SK-N-SH (cell line): Measurements from ENCODE around the gene SUCLG2. TPM values are rescaled to one million over a fixed set of nuclear protein-coding genes. Genes with fewer than 3 reads are reported as not detected.

Experiments used
- CTCF ChIA-PET: fragments of 300-600, 350-600 bp; formaldehyde crosslinking; extraction: SDS; loops from one replicate; lab custom pipeline; 2021; lab: Yijun Ruan, JAX
- POLR2A ChIA-PET: fragments of 350-600 bp; sonication (Branson Sonifier 250); formaldehyde crosslinking; extraction: SDS; loops from one replicate; lab custom pipeline; 2020; ENCODE audit warnings: antibody characterized with exemption, inconsistent platforms; lab: Yijun Ruan, JAX
- DNase-seq: peaks from one replicate; pipeline ENCODE4 v3.0.0; 2012
- H2AFZ ChIP-seq: fragments of 200-600 bp; sonication (generic); 2 replicates; pipeline ENCODE4 v1.8.1; 2016; ENCODE audit warnings: antibody characterized with exemption, mild to moderate bottlenecking, low read depth
- H3F3A ChIP-seq: fragments of 200-600 bp; sonication (generic); replicated peaks from 2 replicates; pipeline ENCODE3; 2016; ENCODE audit warnings: antibody characterized with exemption, mild to moderate bottlenecking; ENCODE audit not compliant: insufficient read depth
- H3K27ac ChIP-seq, 2 experiments: fragments of 200-500 bp in 1 of 2; fragments of 200-600 bp in 1 of 2; sonication (Bioruptor generic) in 1 of 2; sonication (generic), shearing (Covaris generic) in 1 of 2; 2 replicates each; pipeline versions ENCODE4 v1.5.1 to v1.6.1; 2014 to 2016; ENCODE audit warnings: low read depth in 2 of 2, inconsistent platforms in 1 of 2, low read length in 1 of 2, mild to moderate bottlenecking in 1 of 2, mixed read lengths in 1 of 2
- H3K27me3 ChIP-seq: fragments of 200-600 bp; sonication (generic), shearing (Covaris generic); 2 replicates; pipeline ENCODE4 v1.6.1; 2016; ENCODE audit warnings: mixed run types; ENCODE audit not compliant: insufficient read depth
- H3K36me3 ChIP-seq, 2 experiments: fragments of 200-500 bp in 1 of 2; fragments of 200-600 bp in 1 of 2; sonication (Bioruptor generic) in 1 of 2; sonication (generic) in 1 of 2; replicated peaks in 1 of 2; 2 replicates each; pipeline versions ENCODE3 to v1.5.1; 2014 to 2016; ENCODE audit warnings: low read length in 1 of 2, mild to moderate bottlenecking in 1 of 2; ENCODE audit not compliant: insufficient read depth in 2 of 2, control insufficient read depth in 1 of 2
- H3K4me1 ChIP-seq, 2 experiments: fragments of 200-500 bp in 1 of 2; fragments of 200-600 bp in 1 of 2; sonication (Bioruptor generic) in 1 of 2; sonication (generic), shearing (Covaris generic) in 1 of 2; 2 replicates each; pipeline versions ENCODE4 v1.5.1 to v1.6.1; 2014 to 2016; ENCODE audit warnings: low read depth in 1 of 2, low read length in 1 of 2, mixed run types in 1 of 2; ENCODE audit not compliant: insufficient read depth in 2 of 2, control insufficient read depth in 1 of 2
- H3K4me2 ChIP-seq: fragments of 200-600 bp; sonication (generic), shearing (Covaris generic); 2 replicates; pipeline ENCODE4 v1.6.1; 2017; ENCODE audit warnings: mixed run types
- H3K4me3 ChIP-seq, 2 experiments: fragments of 200-500 bp in 1 of 2; fragments of 200-600 bp in 1 of 2; sonication (Bioruptor generic) in 1 of 2; sonication (generic), shearing (Covaris generic) in 1 of 2; 2 replicates each; pipeline versions ENCODE4 v1.5.1 to v1.8.1; 2014 to 2016; ENCODE audit warnings: low read depth in 2 of 2, inconsistent platforms in 1 of 2, low read length in 1 of 2, mild to moderate bottlenecking in 1 of 2, mixed read lengths in 1 of 2, moderate library complexity in 1 of 2
- H3K79me2 ChIP-seq: fragments of 200-600 bp; sonication (generic); 2 replicates; pipeline ENCODE4 v1.8.1; 2017; ENCODE audit warnings: mild to moderate bottlenecking; ENCODE audit not compliant: insufficient read depth
- H3K9ac ChIP-seq: fragments of 200-600 bp; sonication (generic); 2 replicates; pipeline ENCODE4 v1.6.1; 2017; ENCODE audit warnings: mixed run types
- H3K9me2 ChIP-seq: fragments of 200-600 bp; sonication (generic); 2 replicates; pipeline ENCODE4 v1.6.1; 2017; ENCODE audit warnings: mixed run types
- H3K9me3 ChIP-seq: fragments of 200-600 bp; sonication (generic); 2 replicates; pipeline ENCODE4 v1.6.1; 2017; ENCODE audit warnings: mixed run types, mild to moderate bottlenecking, moderate library complexity
- H4K20me1 ChIP-seq: fragments of 200-600 bp; sonication (generic); 2 replicates; pipeline ENCODE4 v1.6.1; 2017; ENCODE audit warnings: mild to moderate bottlenecking, mixed run types; ENCODE audit not compliant: insufficient read depth
- ELF1 ChIP-seq: IDR thresholded peaks from 2 replicates; pipeline ENCODE4 v1.4.0; 2012
- EZH2phosphoT487 ChIP-seq: fragments of 200-600 bp; sonication (generic); IDR thresholded peaks from 2 replicates; pipeline ENCODE4 v1.6.1; 2017; ENCODE audit warnings: low read depth, mixed run types, mild to moderate bottlenecking, antibody characterized with exemption, moderate library complexity, borderline replicate concordance
- FOSL2 ChIP-seq: IDR thresholded peaks from 2 replicates; pipeline ENCODE4 v1.4.0; 2012; ENCODE audit warnings: low read depth, mild to moderate bottlenecking, moderate library complexity, borderline replicate concordance
- GATA2 ChIP-seq: sonication (generic); formaldehyde crosslinking; IDR thresholded peaks from 2 replicates; pipeline ENCODE4 v1.5.0; 2020; ENCODE audit warnings: mild to moderate bottlenecking, missing genetic modification reagents
- IRF3 ChIP-seq: fragments of 150-350 bp; IDR thresholded peaks from 2 replicates; pipeline ENCODE4 v1.6.1; 2016; ENCODE audit warnings: mild to moderate bottlenecking, low read depth, low read length
- MAX ChIP-seq: IDR thresholded peaks from 2 replicates; pipeline ENCODE4 v1.4.0; 2012; ENCODE audit warnings: low read depth
- MXI1 ChIP-seq: IDR thresholded peaks from 2 replicates; pipeline ENCODE4 v1.6.1; 2012; ENCODE audit warnings: mild to moderate bottlenecking, low read depth, low read length, improper control_type of control experiment
- RAD21 ChIP-seq: IDR thresholded peaks from 2 replicates; pipeline ENCODE4 v1.6.1; 2012; ENCODE audit warnings: mild to moderate bottlenecking, low read length
- RFX5 ChIP-seq: IDR thresholded peaks from 2 replicates; pipeline ENCODE4 v1.6.1; 2012; ENCODE audit warnings: mild to moderate bottlenecking, improper control_type of control experiment, low read length
- RXRA ChIP-seq: IDR thresholded peaks from 2 replicates; pipeline ENCODE4 v1.4.0; 2012; ENCODE audit warnings: low read depth, mild to moderate bottlenecking, borderline replicate concordance
- USF2 ChIP-seq: fragments of 150-350 bp; IDR thresholded peaks from 2 replicates; pipeline ENCODE4 v1.6.1; 2017; ENCODE audit warnings: antibody characterized with exemption, low read length, low read depth, borderline replicate concordance
- YY1 ChIP-seq: IDR thresholded peaks from 2 replicates; pipeline ENCODE4 v1.4.0; 2012; ENCODE audit warnings: low read depth, mild to moderate bottlenecking
- WGBS: methylation state at CpG from one replicate; pipeline ENCODE4 v1.1.6; 2017; ENCODE audit warnings: low lambda C conversion rate; 5-methylcytosine and 5-hydroxymethylcytosine counted together
- polyA plus RNA-seq, 3 experiments: library from polyadenylated mRNA; depleted of rRNA; stranded (reverse); fragments of >200 nt; gene quantifications; 2 replicates each; pipeline ENCODE4 v1.2.3, GENCODE V29; 2012
- TF ChIP-seq, protein P1 (sequence below): IDR thresholded peaks from 2 replicates; pipeline ENCODE4 v1.4.0; 2012; ENCODE audit warnings: low read depth, borderline replicate concordance
- TF ChIP-seq, protein P2 (sequence below): IDR thresholded peaks from 2 replicates; pipeline ENCODE4; 2012

SUCLG2 gene
- polyA plus RNA-seq, 1 of the 3 experiments (the other 2 are of a cell fraction): 20.2 TPM

- Histone ChIP-seq H2AFZ (no peak overlapping the region), H3K9me2 (no peaks in the 10 kb centered on the region), H3K36me3 (peaks cover 12 to 13% of the 10 kb centered on the region in 2 experiments), H3K9me3 (no peaks in the 10 kb centered on the region), H3K79me2 (no peaks in the 10 kb centered on the region), H3K27ac (no peak overlapping the region), H4K20me1 (no peaks in the 10 kb centered on the region), H3K27me3 (no peaks in the 10 kb centered on the region), H3K9ac (no peak overlapping the region), H3F3A (no peaks in the 10 kb centered on the region), H3K4me3 (no peak overlapping the region), H3K4me2 (no peak overlapping the region), H3K4me1 (peaks cover 0 to 6% of the 10 kb centered on the region in 2 experiments; a peak in 2 of 4 replicates)
- CTCF ChIA-PET: interaction anchor here (1.0 to 1.4 kb wide), 3 partner anchors 9 to 137 kb away, joined by 3 to 4 read pairs (median 3); no protein-coding TSS in a partner anchor
- DNase-seq: no peak
- WGBS: 96% methylated on average over 2 of the region's 2 CpGs
- POLR2A ChIA-PET: interaction anchor here (0.6 kb wide), 1 partner anchor 41 kb away, joined by 3 read pairs; no protein-coding TSS in a partner anchor
- no peak for TF ChIP-seq IRF3
- no peak for TF ChIP-seq RAD21
- TF ChIP-seq EZH2phosphoT487: no peak
- no peak for TF ChIP-seq MAX
- TF ChIP-seq, protein P1, sequence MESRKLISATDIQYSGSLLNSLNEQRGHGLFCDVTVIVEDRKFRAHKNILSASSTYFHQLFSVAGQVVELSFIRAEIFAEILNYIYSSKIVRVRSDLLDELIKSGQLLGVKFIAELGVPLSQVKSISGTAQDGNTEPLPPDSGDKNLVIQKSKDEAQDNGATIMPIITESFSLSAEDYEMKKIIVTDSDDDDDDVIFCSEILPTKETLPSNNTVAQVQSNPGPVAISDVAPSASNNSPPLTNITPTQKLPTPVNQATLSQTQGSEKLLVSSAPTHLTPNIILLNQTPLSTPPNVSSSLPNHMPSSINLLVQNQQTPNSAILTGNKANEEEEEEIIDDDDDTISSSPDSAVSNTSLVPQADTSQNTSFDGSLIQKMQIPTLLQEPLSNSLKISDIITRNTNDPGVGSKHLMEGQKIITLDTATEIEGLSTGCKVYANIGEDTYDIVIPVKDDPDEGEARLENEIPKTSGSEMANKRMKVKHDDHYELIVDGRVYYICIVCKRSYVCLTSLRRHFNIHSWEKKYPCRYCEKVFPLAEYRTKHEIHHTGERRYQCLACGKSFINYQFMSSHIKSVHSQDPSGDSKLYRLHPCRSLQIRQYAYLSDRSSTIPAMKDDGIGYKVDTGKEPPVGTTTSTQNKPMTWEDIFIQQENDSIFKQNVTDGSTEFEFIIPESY: no peak
- TF ChIP-seq MXI1: no peak
- TF ChIP-seq USF2: no peak
- no peak for TF ChIP-seq RFX5
- TF ChIP-seq, protein P2, sequence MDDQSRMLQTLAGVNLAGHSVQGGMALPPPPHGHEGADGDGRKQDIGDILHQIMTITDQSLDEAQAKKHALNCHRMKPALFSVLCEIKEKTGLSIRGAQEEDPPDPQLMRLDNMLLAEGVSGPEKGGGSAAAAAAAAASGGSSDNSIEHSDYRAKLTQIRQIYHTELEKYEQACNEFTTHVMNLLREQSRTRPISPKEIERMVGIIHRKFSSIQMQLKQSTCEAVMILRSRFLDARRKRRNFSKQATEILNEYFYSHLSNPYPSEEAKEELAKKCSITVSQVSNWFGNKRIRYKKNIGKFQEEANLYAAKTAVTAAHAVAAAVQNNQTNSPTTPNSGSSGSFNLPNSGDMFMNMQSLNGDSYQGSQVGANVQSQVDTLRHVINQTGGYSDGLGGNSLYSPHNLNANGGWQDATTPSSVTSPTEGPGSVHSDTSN: no peak
- TF ChIP-seq FOSL2: no peak
- TF ChIP-seq ELF1: no peak
- TF ChIP-seq YY1: no peak
- TF ChIP-seq RXRA: no peak
- no peak for TF ChIP-seq GATA2 (CRISPR knock-in tag)
Measured at GRCh38 chr3:67517781-67518180, 136.6 kb downstream of the SUCLG2 start.
